HG03354 (cell line): Measurements from ENCODE around the gene SIDT2.
"Not testable (repeated sequence)": the region's sequence is repeated elsewhere in the genome, so short reads cannot be mapped to it uniquely, and the experiment has no call there.

Experiments
- ATAC-seq: cut with Tn5 transposase; IDR thresholded peaks from one replicate; pipeline ENCODE4 v1.9.1; 2021; ENCODE audit warnings: mild to moderate bottlenecking; ENCODE audit not compliant: unreplicated experiment, poor library complexity, severe bottlenecking

Gene SIDT2

GRCh38 chr11:117200813-117201657 lies 22.5 kb downstream of the SIDT2 start:
- ATAC-seq: no peak

GRCh38 chr11:117201658-117202305 lies 23.2 kb downstream of the SIDT2 start:
- no peak for ATAC-seq

GRCh38 chr11:117202386-117203068 lies 24.0 kb downstream of the SIDT2 start:
- ATAC-seq: no peak

GRCh38 chr11:117203069-117203407 lies 24.5 kb downstream of the SIDT2 start:
- no peak for ATAC-seq

GRCh38 chr11:117204283-117205080 lies 25.9 kb downstream of the SIDT2 start:
- ATAC-seq: no peak

GRCh38 chr11:117205211-117205818 lies 26.8 kb downstream of the SIDT2 start:
- ATAC-seq: no peak

GRCh38 chr11:117206111-117206510 lies 27.6 kb downstream of the SIDT2 start:
- not testable (repeated sequence) for ATAC-seq

GRCh38 chr11:117206859-117207258 lies 28.3 kb downstream of the SIDT2 start:
- not testable (repeated sequence) for ATAC-seq

GRCh38 chr11:117207481-117207880 lies 28.9 kb downstream of the SIDT2 start:
- ATAC-seq: not testable (repeated sequence)

GRCh38 chr11:117208710-117209109 lies 30.2 kb downstream of the SIDT2 start:
- ATAC-seq: not testable (repeated sequence)

- ATAC-seq: not testable (repeated sequence)
Measured at GRCh38 chr11:117209351-117210125, 31.0 kb downstream of the SIDT2 start.

GRCh38 chr11:117210620-117211019 lies 32.1 kb downstream of the SIDT2 start:
- no peak for ATAC-seq

GRCh38 chr11:117212697-117213355 lies 34.3 kb downstream of the SIDT2 start:
- ATAC-seq: no peak

- no peak for ATAC-seq
Measured at GRCh38 chr11:117214404-117215110, 36.0 kb downstream of the SIDT2 start.

GRCh38 chr11:117217141-117218084 lies 38.9 kb downstream of the SIDT2 start:
- no peak for ATAC-seq

- no peak for ATAC-seq
Measured at GRCh38 chr11:117218133-117218915, 39.8 kb downstream of the SIDT2 start.
